A673 (cell line): ENCODE results near the gene RPTOR. TPM values are rescaled to one million over a fixed set of nuclear protein-coding genes. Genes with fewer than 3 reads are reported as not detected.

Experiments
- BruUV-seq: library from RNA; stranded (reverse); fragments of 400-500 nt; replicated peaks from 2 replicates; lab custom pipeline; 2021; lab: Mats Ljungman, UMichigan
- CTCF ChIA-PET: fragments of 300-600 bp; sonication (Branson Sonifier 250); formaldehyde crosslinking; loops from one replicate; lab custom pipeline; 2022; ENCODE audit warnings: antibody characterized with exemption; lab: Charles Lee
- POLR2A ChIA-PET: fragments of 300-600 bp; sonication (Branson Sonifier 250); formaldehyde crosslinking; loops from one replicate; lab custom pipeline; 2022; ENCODE audit warnings: antibody characterized with exemption; ENCODE audit not compliant: low non-redundant PET; lab: Charles Lee
- DNase-seq: peaks from one replicate; pipeline ENCODE4 v3.0.0-alpha.2; 2015; ENCODE audit warnings: low spot score
- H3K27ac ChIP-seq: fragments of 200-600 bp; sonication (generic); 2 replicates; pipeline ENCODE4 v1.5.1; 2016; ENCODE audit warnings: mixed run types, low read depth, mild to moderate bottlenecking, mixed read lengths, antibody characterized with exemption, low read length; ENCODE audit not compliant: poor library complexity, severe bottlenecking
- H3K27me3 ChIP-seq: fragments of 200-600 bp; sonication (generic); replicated peaks from 2 replicates; pipeline ENCODE4 v1.6.1; 2017; ENCODE audit warnings: mixed run types, low read depth, mild to moderate bottlenecking, mixed read lengths, antibody characterized with exemption, low read length; ENCODE audit not compliant: insufficient read depth, poor library complexity
- H3K36me3 ChIP-seq: fragments of 200-600 bp; sonication (generic); 2 replicates; pipeline ENCODE4 v1.6.1; 2016; ENCODE audit warnings: mixed run types, mild to moderate bottlenecking, mixed read lengths, antibody characterized with exemption, low read length; ENCODE audit not compliant: insufficient read depth, poor library complexity, severe bottlenecking
- H3K4me1 ChIP-seq: fragments of 200-600 bp; sonication (generic); 2 replicates; pipeline ENCODE4 v1.6.1; 2017; ENCODE audit warnings: mixed run types, mild to moderate bottlenecking, mixed read lengths, antibody characterized with exemption, low read length; ENCODE audit not compliant: insufficient read depth, poor library complexity, severe bottlenecking
- H3K4me3 ChIP-seq: fragments of 200-600 bp; sonication (generic); 2 replicates; pipeline ENCODE4 v1.5.1; 2016; ENCODE audit warnings: low read depth, mixed run types, mild to moderate bottlenecking, mixed read lengths, low read length; ENCODE audit not compliant: poor library complexity, severe bottlenecking
- H3K9me3 ChIP-seq: fragments of 200-600 bp; sonication (generic); 2 replicates; pipeline ENCODE4 v1.6.1; 2016; ENCODE audit warnings: mixed run types, low read depth, mild to moderate bottlenecking, mixed read lengths, antibody characterized with exemption, low read length; ENCODE audit not compliant: poor library complexity, severe bottlenecking
- CTCF ChIP-seq: fragments of 300-800, 200-600 bp; sonication (generic); conservative IDR thresholded peaks from 2 replicates; pipeline ENCODE4 v1.5.1; 2017; ENCODE audit warnings: low read depth, mild to moderate bottlenecking, antibody characterized with exemption, low read length, moderate library complexity, mixed read lengths
- EZH2 ChIP-seq: fragments of 200-600 bp; sonication (generic); IDR thresholded peaks from 2 replicates; pipeline ENCODE4 v1.6.1; 2017; ENCODE audit warnings: borderline replicate concordance, low read depth, mild to moderate bottlenecking, mixed read lengths, antibody characterized with exemption, low read length; ENCODE audit not compliant: poor library complexity, severe bottlenecking
- intact Hi-C: fragments of 100-400 bp; cut with micrococcal nuclease; formaldehyde crosslinking; loops from one replicate; pipeline ENCODE4 v1.10.0; 2022; ENCODE audit not compliant: unreplicated experiment
- total RNA-seq: library from RNA; stranded (reverse); gene quantifications from 2 replicates; pipeline ENCODE4 v1.2.3, GENCODE V29; 2021

Gene RPTOR
- total RNA-seq, 1 experiment from 2014 or later: 55.2 TPM

- peak overlapping the region; percentile 1 for H3K27ac ChIP-seq
- TF ChIP-seq EZH2 (no peak), CTCF (no peak)
- BruUV-seq: no TSS peak
- H3K4me1 ChIP-seq: peaks cover 5% of the 10 kb centered on the region
- H3K36me3 ChIP-seq: no peaks in the 10 kb centered on the region
- ChIA-PET CTCF (interaction anchor here (0.6 kb wide), 1 partner anchor 24 kb away, joined by 3 read pairs; no protein-coding TSS in a partner anchor), POLR2A (no interaction called here)
- DNase-seq: no peak
- intact Hi-C loops: no loop called here
- H3K4me3 ChIP-seq: no peak overlapping the region
- no peaks in the 10 kb centered on the region for H3K27me3 ChIP-seq
- H3K9me3 ChIP-seq: no peaks in the 10 kb centered on the region
Measured at GRCh38 chr17:80919331-80920311, 375.0 kb downstream of the RPTOR start.

GRCh38 chr17:80920441-80920840 is 375.8 kb downstream of the RPTOR start:
- no peaks in the 10 kb centered on the region for H3K9me3 ChIP-seq
- ChIA-PET POLR2A (interaction anchor here (0.7 kb wide), 1 partner anchor 1177 kb away, joined by 5 read pairs; no protein-coding TSS in a partner anchor), CTCF (interaction anchor here (0.6 to 0.7 kb wide), 2 partner anchors 25 to 51 kb away, joined by 3 to 4 read pairs; no protein-coding TSS in a partner anchor)
- intact Hi-C loops: no loop called here
- peaks cover 5% of the 10 kb centered on the region for H3K4me1 ChIP-seq
- no peak for TF ChIP-seq EZH2
- BruUV-seq: no TSS peak
- H3K36me3 ChIP-seq: no peaks in the 10 kb centered on the region
- peak; percentile 69 for DNase-seq
- H3K4me3 ChIP-seq: no peak overlapping the region
- peak overlapping the region; percentile 1 for H3K27ac ChIP-seq
- H3K27me3 ChIP-seq: no peaks in the 10 kb centered on the region

GRCh38 chr17:80921159-80921558 is 376.5 kb downstream of the RPTOR start:
- BruUV-seq: no TSS peak
- H3K9me3 ChIP-seq: no peaks in the 10 kb centered on the region
- ChIA-PET CTCF (no interaction called here), POLR2A (no interaction called here)
- H3K36me3 ChIP-seq: no peaks in the 10 kb centered on the region
- no peak overlapping the region for H3K27ac ChIP-seq
- DNase-seq: no peak
- peaks cover 5% of the 10 kb centered on the region for H3K4me1 ChIP-seq
- TF ChIP-seq EZH2: no peak
- TF ChIP-seq CTCF: no peak
- intact Hi-C loops: no loop called here
- H3K27me3 ChIP-seq: no peaks in the 10 kb centered on the region
- H3K4me3 ChIP-seq: no peak overlapping the region
